Hepatocyte (in vitro differentiated cells): ENCODE data around the gene DOCK3.

Experiments
- CTCF ChIP-seq: fragments of 200-600 bp; sonication (generic); IDR thresholded peaks from 2 replicates; pipeline ENCODE4 v1.5.1; 2016; ENCODE audit warnings: antibody characterized with exemption, mild to moderate bottlenecking; ENCODE audit not compliant: poor library complexity
- EZH2 ChIP-seq: fragments of 200-600 bp; sonication (generic); IDR thresholded peaks from 2 replicates; pipeline ENCODE4 v1.6.1; 2016; ENCODE audit warnings: antibody characterized with exemption, mild to moderate bottlenecking, borderline replicate concordance
- EZH2phosphoT487 ChIP-seq: fragments of 200-600 bp; sonication (generic); IDR thresholded peaks from one replicate; pipeline ENCODE4 v1.6.1; 2018; ENCODE audit warnings: antibody characterized with exemption, mild to moderate bottlenecking, low read depth, moderate library complexity; ENCODE audit not compliant: unreplicated experiment, severe bottlenecking

GRCh38 chr3:51379746-51380455, 705.2 kb downstream of the DOCK3 start:
- TF ChIP-seq CTCF = no peak
- TF ChIP-seq EZH2 = no peak
- TF ChIP-seq EZH2phosphoT487 = no peak
